GM10266 (cell line): ENCODE data around the gene COX6B2.

Experiments used
- DNase-seq: peaks from one replicate; pipeline ENCODE4 v3.0.0; 2012; ENCODE audit errors: extremely low spot score
- CTCF ChIP-seq: IDR thresholded peaks from 2 replicates; pipeline ENCODE4 v1.5.1; 2012; ENCODE audit warnings: mild to moderate bottlenecking, low read depth; ENCODE audit not compliant: control insufficient read depth, insufficient read depth; ENCODE audit errors: missing control alignments

The COX6B2 gene

GRCh38 chr19:55379174-55379573 lies 24.7 kb upstream of the COX6B2 start:
- TF ChIP-seq CTCF, result no peak
- no peak for DNase-seq

DNA sequence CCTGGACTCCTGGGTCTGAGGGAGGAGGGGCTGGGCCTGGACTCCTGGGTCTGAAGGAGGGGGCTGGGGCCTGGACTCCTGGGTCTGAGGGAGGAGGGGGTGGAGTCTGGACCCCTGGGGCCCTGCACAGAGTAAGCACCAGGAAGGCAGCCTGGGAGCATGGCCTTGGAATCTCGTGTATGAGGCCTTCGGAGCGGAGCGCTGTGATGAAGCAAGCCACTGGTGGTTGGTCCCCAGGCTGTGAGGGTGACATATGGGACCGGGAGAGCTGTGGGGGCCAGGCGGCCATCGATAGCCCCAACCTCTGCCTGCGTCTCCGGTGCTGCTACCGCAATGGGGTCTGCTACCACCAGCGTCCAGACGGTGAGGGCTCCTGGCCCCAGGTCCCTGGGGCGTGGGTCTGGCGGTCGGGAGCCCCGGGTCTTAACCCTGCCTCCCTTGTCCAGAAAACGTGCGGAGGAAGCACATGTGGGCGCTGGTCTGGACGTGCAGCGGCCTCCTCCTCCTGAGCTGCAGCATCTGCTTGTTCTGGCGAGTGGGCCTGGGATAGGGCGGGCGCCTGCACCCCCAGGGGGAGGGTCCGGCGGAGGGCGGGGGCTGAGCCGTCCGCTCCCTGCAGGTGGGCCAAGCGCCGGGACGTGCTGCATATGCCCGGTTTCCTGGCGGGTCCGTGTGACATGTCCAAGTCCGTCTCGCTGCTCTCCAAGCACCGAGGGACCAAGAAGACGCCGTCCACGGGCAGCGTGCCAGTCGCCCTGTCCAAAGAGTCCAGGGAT lies 23.0 kb upstream of the COX6B2 start:
- TF ChIP-seq CTCF, result no peak

GRCh38 chr19:55376241-55376933 lies 21.9 kb upstream of the COX6B2 start, which contains the start of gene TMEM190:
Gene TMEM190, plus strand, starts transcription at chr19:55376826. Its CDS starts 28 bp downstream, at chr19:55376854.
- TF ChIP-seq CTCF, result no peak
- DNase-seq, result no peak

More for the DNA sequence above, 23.0 kb upstream of the COX6B2 start:
- DNase-seq, result no peak

GRCh38 chr19:55373993-55374757 lies 19.7 kb upstream of the COX6B2 start:
- TF ChIP-seq CTCF, result no peak
- no peak for DNase-seq

DNA sequence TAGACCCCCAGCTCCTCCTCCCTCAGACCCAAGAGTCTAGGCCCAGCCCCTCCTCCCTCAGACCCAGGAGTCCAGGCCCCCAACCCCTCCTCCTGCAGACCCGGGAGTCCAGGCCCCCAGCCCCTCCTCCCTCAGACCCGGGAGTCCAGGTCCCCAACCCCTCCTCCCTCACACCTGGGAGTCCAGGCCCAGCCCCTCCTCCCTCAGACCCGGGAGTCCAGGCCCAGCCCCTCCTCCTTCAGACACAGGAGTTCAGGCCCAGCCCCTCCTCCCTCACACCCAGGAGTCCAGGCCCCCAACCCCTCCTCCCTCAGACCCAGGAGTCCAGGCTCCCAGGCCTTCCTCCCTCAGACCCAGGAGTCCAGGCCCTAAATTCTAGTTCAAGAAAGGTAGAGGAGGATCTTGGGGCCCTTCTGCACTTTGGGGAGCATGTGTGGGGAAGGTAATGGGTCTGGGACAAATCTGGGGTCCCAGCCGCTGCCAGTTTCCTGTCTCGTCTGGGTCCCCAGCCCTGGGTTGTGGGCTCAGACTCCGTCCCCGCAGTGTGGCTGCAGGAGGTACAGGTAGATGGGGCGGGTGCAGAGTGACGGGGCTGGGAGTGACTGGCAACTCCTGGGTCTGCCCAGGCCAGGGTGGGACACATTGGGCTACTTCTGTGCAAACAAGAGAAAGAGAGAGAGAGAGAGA lies 18.9 kb upstream of the COX6B2 start:
- TF ChIP-seq CTCF, result no peak
- no peak for DNase-seq

DNA sequence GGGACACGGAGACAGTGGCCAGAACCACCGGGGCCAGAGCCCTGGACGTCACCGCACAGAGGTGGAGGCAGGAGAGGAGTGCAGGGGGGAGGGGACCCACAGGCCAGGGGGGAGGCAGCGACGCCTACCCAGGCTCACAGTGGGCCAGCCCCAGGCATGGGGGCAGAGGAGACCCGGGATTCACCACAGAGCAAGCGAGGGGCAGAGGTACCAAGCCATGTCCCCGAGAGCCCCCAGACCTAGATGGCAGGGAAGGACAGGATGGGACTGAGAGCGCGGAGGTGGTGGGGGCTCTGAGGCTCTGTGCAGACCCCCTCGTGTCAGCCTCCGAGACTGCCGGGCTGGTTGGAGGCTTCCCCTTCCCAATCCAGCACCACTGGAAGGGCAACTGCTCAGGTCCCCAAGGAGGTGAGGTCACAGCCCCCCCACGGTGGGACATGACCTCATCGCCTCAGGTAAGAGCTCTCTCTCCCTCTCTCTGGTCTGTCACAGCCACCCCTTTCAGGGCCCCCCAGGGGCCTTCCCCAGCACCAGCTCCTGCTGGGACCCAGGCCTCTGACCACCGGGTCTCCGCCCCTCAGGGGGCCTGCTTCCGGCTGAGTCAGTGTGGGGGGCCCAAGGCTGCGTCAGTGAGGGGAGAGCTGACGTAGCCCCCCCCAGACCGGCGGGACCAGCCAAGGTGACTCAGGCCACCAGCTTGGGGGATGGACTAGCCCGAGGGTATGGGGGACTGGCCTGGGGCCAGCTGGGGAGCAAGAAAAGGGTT lies 18.0 kb upstream of the COX6B2 start:
- DNase-seq, result peak; percentile 34
- TF ChIP-seq CTCF, result no peak
